HL-60/S4 (cell line): ENCODE data around the gene DSCAML1.

Experiments used
- in situ Hi-C: fragments of 300-500 bp; cut with MboI; formaldehyde crosslinking; loops from 2 replicates; pipeline ENCODE4 v1.14.3; 2022; ENCODE audit warnings: low sequenced_read_pairs

DSCAML1 gene

GRCh38 chr11:117535850-117536411, 261.1 kb downstream of the DSCAML1 start:
- in situ Hi-C loops = no loop called here

GRCh38 chr11:117535201-117535849, 261.7 kb downstream of the DSCAML1 start:
- in situ Hi-C loops = no loop called here

GRCh38 chr11:117532568-117532967, 264.4 kb downstream of the DSCAML1 start:
- in situ Hi-C loops = no loop called here

GRCh38 chr11:117529816-117530215, 267.2 kb downstream of the DSCAML1 start:
- in situ Hi-C loops = no loop called here

- in situ Hi-C loops = no loop called here
Observed at GRCh38 chr11:117528097-117528721, 268.8 kb downstream of the DSCAML1 start.

GRCh38 chr11:117527271-117527670, 269.7 kb downstream of the DSCAML1 start:
- in situ Hi-C loops = no loop called here

GRCh38 chr11:117525866-117526542, 271.0 kb downstream of the DSCAML1 start:
- in situ Hi-C loops = no loop called here

GRCh38 chr11:117524468-117525183, 272.4 kb downstream of the DSCAML1 start:
- in situ Hi-C loops = no loop called here

- in situ Hi-C loops = no loop called here
Observed at GRCh38 chr11:117523680-117524079, 273.3 kb downstream of the DSCAML1 start.

GRCh38 chr11:117521974-117522373, 275.0 kb downstream of the DSCAML1 start:
- in situ Hi-C loops = no loop called here

- in situ Hi-C loops = no loop called here
Observed at GRCh38 chr11:117520966-117521365, 276.1 kb downstream of the DSCAML1 start.

GRCh38 chr11:117520201-117520600, 276.8 kb downstream of the DSCAML1 start:
- in situ Hi-C loops = no loop called here

GRCh38 chr11:117519590-117519989, 277.4 kb downstream of the DSCAML1 start:
- in situ Hi-C loops = no loop called here

- in situ Hi-C loops = no loop called here
Observed at GRCh38 chr11:117519170-117519569, 277.8 kb downstream of the DSCAML1 start.

GRCh38 chr11:117518455-117518854, 278.6 kb downstream of the DSCAML1 start:
- in situ Hi-C loops = no loop called here

- in situ Hi-C loops = no loop called here
Observed at GRCh38 chr11:117517097-117517496, 279.9 kb downstream of the DSCAML1 start.

GRCh38 chr11:117515892-117516787, 280.9 kb downstream of the DSCAML1 start:
- in situ Hi-C loops = no loop called here

GRCh38 chr11:117514256-117514655, 282.8 kb downstream of the DSCAML1 start:
- in situ Hi-C loops = no loop called here

GRCh38 chr11:117513666-117514065, 283.4 kb downstream of the DSCAML1 start:
- in situ Hi-C loops = no loop called here

GRCh38 chr11:117511931-117512539, 285.0 kb downstream of the DSCAML1 start:
- in situ Hi-C loops = no loop called here
